Osteocyte (in vitro differentiated cells): ENCODE results near the gene POLA1. TPM values are rescaled to one million over a fixed set of nuclear protein-coding genes. Genes with fewer than 3 reads are reported as not detected.

Experiments used
- DNase-seq: peaks from one replicate; pipeline ENCODE4 v3.0.0; 2021; ENCODE audit warnings: mixed read lengths; ENCODE audit not compliant: unreplicated experiment; ENCODE audit errors: extremely low spot score
- H3K27ac Mint-ChIP-seq: one replicate; pipeline ENCODE4 v1.8.0; 2021; ENCODE audit warnings: mild to moderate bottlenecking, mixed read lengths; ENCODE audit not compliant: unreplicated experiment
- H3K27me3 Mint-ChIP-seq: one replicate; pipeline ENCODE4 v1.8.0; 2021; ENCODE audit warnings: mixed read lengths; ENCODE audit not compliant: unreplicated experiment
- H3K36me3 Mint-ChIP-seq: one replicate; pipeline ENCODE4 v1.8.0; 2021; ENCODE audit warnings: mixed read lengths; ENCODE audit not compliant: unreplicated experiment
- H3K4me1 Mint-ChIP-seq: one replicate; pipeline ENCODE4 v1.8.0; 2021; ENCODE audit warnings: mixed read lengths; ENCODE audit not compliant: unreplicated experiment
- H3K4me3 Mint-ChIP-seq: one replicate; pipeline ENCODE4 v1.8.0; 2021; ENCODE audit warnings: mild to moderate bottlenecking, moderate library complexity, mixed read lengths; ENCODE audit not compliant: unreplicated experiment
- H3K9me3 Mint-ChIP-seq: one replicate; pipeline ENCODE4 v1.8.0; 2021; ENCODE audit warnings: mixed read lengths; ENCODE audit not compliant: unreplicated experiment
- total RNA-seq: library from RNA; stranded (reverse); gene quantifications from 2 replicates; pipeline ENCODE4 v1.2.1, GENCODE V29; 2021
- TF ChIP-seq, protein P1 (sequence below): fragments of 200-600 bp; sonication (generic); IDR thresholded peaks from 2 replicates; pipeline ENCODE4 v1.5.0; 2021; ENCODE audit warnings: antibody characterized with exemption, mild to moderate bottlenecking, moderate library complexity

The POLA1 gene
- total RNA-seq, 1 donor from 2014 or later: 17.3 TPM

DNA sequence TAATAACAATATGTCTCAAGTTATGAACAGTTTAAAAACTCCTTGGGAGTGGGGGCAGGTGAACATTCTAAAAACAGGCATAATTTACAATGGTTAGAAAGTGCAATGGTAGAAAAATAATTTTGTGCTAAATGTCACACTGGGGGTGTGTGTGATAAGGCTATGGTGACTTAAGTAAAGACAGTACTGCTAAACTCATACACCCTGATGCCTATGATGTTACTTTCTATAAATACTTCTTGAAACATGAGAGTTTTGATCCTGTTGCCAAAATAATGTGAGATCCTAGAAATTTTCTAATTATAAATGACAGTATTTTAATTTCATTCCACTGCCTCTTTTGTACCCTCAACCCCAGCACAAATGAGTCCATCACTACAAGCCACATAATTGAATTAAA lies 144.2 kb downstream of the POLA1 start:
- TF ChIP-seq, protein P1, sequence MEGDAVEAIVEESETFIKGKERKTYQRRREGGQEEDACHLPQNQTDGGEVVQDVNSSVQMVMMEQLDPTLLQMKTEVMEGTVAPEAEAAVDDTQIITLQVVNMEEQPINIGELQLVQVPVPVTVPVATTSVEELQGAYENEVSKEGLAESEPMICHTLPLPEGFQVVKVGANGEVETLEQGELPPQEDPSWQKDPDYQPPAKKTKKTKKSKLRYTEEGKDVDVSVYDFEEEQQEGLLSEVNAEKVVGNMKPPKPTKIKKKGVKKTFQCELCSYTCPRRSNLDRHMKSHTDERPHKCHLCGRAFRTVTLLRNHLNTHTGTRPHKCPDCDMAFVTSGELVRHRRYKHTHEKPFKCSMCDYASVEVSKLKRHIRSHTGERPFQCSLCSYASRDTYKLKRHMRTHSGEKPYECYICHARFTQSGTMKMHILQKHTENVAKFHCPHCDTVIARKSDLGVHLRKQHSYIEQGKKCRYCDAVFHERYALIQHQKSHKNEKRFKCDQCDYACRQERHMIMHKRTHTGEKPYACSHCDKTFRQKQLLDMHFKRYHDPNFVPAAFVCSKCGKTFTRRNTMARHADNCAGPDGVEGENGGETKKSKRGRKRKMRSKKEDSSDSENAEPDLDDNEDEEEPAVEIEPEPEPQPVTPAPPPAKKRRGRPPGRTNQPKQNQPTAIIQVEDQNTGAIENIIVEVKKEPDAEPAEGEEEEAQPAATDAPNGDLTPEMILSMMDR: no peak
- Mint-ChIP-seq H3K4me1 (peaks cover 5% of the 10 kb centered on the region), H3K27ac (no peak overlapping the region), H3K4me3 (no peak overlapping the region), H3K36me3 (peaks cover 7% of the 10 kb centered on the region), H3K27me3 (no peaks in the 10 kb centered on the region), H3K9me3 (no peaks in the 10 kb centered on the region)
- DNase-seq: no peak

DNA sequence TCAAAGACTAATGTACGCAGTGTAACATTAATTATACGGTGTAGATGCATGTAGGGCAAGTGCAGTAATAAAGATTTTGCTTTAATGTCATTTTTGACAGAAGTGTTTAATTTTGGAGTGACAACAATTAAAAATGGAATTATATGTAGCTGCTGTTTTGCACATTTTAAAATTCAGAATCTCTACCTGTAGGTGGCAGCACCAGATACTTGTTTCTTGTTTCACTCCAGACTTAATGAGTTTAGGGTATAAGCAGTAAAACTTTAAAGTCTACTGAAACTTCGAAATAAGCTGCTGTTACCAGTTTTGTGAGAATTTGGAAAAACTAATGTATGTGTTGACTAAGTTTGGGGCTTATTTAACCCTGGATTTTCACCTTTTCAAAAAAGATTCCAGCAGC lies 144.9 kb downstream of the POLA1 start:
- no peak overlapping the region for H3K4me3 Mint-ChIP-seq
- no peak overlapping the region for H3K27ac Mint-ChIP-seq
- peaks cover 7% of the 10 kb centered on the region for H3K36me3 Mint-ChIP-seq
- H3K4me1 Mint-ChIP-seq: peaks cover 5% of the 10 kb centered on the region
- DNase-seq: no peak
- TF ChIP-seq, protein P1: peak; percentile 74
- no peaks in the 10 kb centered on the region for H3K9me3 Mint-ChIP-seq
- no peaks in the 10 kb centered on the region for H3K27me3 Mint-ChIP-seq

DNA sequence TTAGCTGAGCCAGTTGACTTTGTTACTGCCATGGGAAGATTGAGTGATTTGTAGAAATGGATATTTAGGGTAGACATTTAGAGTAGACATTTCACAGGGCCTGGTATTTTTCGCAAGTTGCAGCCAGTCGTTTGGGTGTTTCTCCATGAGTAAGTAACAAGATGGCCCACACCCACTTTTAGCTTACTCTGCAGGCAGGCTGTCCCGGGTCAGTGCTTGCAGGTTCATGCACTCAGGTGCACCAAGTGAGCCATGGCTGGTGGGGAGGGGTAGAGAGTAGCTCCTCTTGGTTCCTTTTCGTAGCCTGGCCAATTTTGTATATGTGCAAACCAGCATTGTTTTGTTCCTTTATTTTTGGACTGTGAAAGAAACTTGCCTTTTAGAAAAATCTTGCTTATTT lies 145.6 kb downstream of the POLA1 start:
- H3K36me3 Mint-ChIP-seq: peaks cover 7% of the 10 kb centered on the region
- no peak overlapping the region for H3K4me3 Mint-ChIP-seq
- no peaks in the 10 kb centered on the region for H3K27me3 Mint-ChIP-seq
- DNase-seq: no peak
- TF ChIP-seq, protein P1: no peak
- no peak overlapping the region for H3K27ac Mint-ChIP-seq
- peaks cover 5% of the 10 kb centered on the region for H3K4me1 Mint-ChIP-seq
- no peaks in the 10 kb centered on the region for H3K9me3 Mint-ChIP-seq

- Mint-ChIP-seq H3K27ac (no peak overlapping the region), H3K9me3 (no peaks in the 10 kb centered on the region), H3K36me3 (peaks cover 1% of the 10 kb centered on the region), H3K4me1 (peaks cover 7% of the 10 kb centered on the region), H3K27me3 (no peaks in the 10 kb centered on the region), H3K4me3 (no peak overlapping the region)
- no peak for DNase-seq
- TF ChIP-seq, protein P1: no peak
Observed at GRCh38 chrX:24842486-24842885, 148.8 kb downstream of the POLA1 start.

- no peak for DNase-seq
Observed at GRCh38 chrX:24846550-24847150, 152.9 kb downstream of the POLA1 start.

More at GRCh38 chrX:24846550-24847150, 152.9 kb downstream of the POLA1 start:
- H3K36me3 Mint-ChIP-seq: peaks cover 3% of the 10 kb centered on the region
- no peak overlapping the region for H3K4me3 Mint-ChIP-seq
- H3K4me1 Mint-ChIP-seq: peaks cover 4% of the 10 kb centered on the region
- TF ChIP-seq, protein P1: no peak
- H3K27me3 Mint-ChIP-seq: no peaks in the 10 kb centered on the region
- no peak overlapping the region for H3K27ac Mint-ChIP-seq
- no peaks in the 10 kb centered on the region for H3K9me3 Mint-ChIP-seq
